Fibroblast of skin of right quadriceps (primary cell): Measurements from ENCODE around the gene KLF16.

ENCODE experiments used
- DNase-seq: peaks from one replicate; pipeline ENCODE4 v3.0.0-alpha.2; 2013

KLF16 gene

GRCh38 chr19:1805401-1806183 is 57.8 kb downstream of the KLF16 start:
- DNase-seq: no peak

DNA sequence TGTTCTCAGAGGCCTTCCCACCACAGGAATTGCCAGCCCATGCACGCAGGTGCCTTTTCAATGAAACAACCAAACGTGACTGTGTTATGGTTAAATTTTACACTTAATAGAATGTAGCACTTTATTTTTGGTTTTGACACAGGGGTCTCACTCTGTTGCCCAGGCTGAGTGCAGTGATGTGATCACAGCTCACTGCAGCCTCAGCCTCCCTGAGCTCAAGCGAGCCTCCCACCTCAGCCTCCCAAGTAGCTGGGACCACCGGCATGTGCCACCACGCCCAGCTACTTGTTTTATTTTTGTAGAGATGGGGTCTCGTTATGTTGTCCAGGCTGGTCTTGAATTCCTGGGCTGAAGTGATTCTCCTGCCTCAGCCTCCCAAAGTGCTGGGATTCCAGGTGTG is 58.5 kb downstream of the KLF16 start:
- DNase-seq: no peak
